Measurements from ENCODE around the gene FAM168A. TPM values are rescaled to one million over a fixed set of nuclear protein-coding genes. Genes with fewer than 3 reads are reported as not detected.

FAM168A gene
- total and polyA plus RNA-seq, 9 of the 15 experiments (the other 6 are each of a cell fraction or from before 2014, with no cell fraction given): 0.44 to 7.2 (median 2.9) TPM

- TF ChIP-seq L3MBTL2 (IDR thresholded peaks at IDR 0.05): no peak
- TF ChIP-seq ZHX1 (conservative IDR thresholded peaks at IDR 0.05; ENCODE audit: low read length): no peak
- TF ChIP-seq DDX20 (tag; IDR thresholded peaks at IDR 0.05; ENCODE audit: low read depth): no peak
- no peak for TF ChIP-seq HNRNPL (IDR thresholded peaks at IDR 0.05; ENCODE audit: low read depth, low read length)
- TF ChIP-seq ZNF551 (CRISPR knock-in tag; IDR thresholded peaks at IDR 0.05): no peak
- TF ChIP-seq GABPB2 (CRISPR knock-in tag; conservative IDR thresholded peaks at IDR 0.05): no peak
- no peak for TF ChIP-seq ZNF436 (CRISPR knock-in tag; IDR thresholded peaks at IDR 0.05)
- TF ChIP-seq, protein P1, sequence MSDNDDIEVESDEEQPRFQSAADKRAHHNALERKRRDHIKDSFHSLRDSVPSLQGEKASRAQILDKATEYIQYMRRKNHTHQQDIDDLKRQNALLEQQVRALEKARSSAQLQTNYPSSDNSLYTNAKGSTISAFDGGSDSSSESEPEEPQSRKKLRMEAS (CRISPR knock-in tag; IDR thresholded peaks at IDR 0.05): peak; percentile 70
- no peak for TF ChIP-seq RBBP5 (IDR thresholded peaks at IDR 0.05; ENCODE audit: borderline replicate concordance, insufficient read depth, low read length, poor library complexity, severe bottlenecking)
- no peak; a peak in 1 of 4 replicates for TF ChIP-seq ARNT (IDR thresholded peaks at IDR 0.05)
- no peak for TF ChIP-seq FOXJ2 (tag; IDR thresholded peaks at IDR 0.05)
- TF ChIP-seq SIRT6 (IDR thresholded peaks at IDR 0.05; ENCODE audit: low read depth, low read length): no peak
- peak; percentile 62 for TF ChIP-seq MIER1 (IDR thresholded peaks at IDR 0.05; ENCODE audit: low read depth)
- TF ChIP-seq ZNF780A (CRISPR knock-in tag; IDR thresholded peaks at IDR 0.05): no peak
- TF ChIP-seq POLR2AphosphoS5 (IDR thresholded peaks at IDR 0.05; ENCODE audit: control insufficient read depth, insufficient read depth, low read depth, low read length): peak; percentile 63
- no peak for TF ChIP-seq MAFF (IDR thresholded peaks at IDR 0.05; ENCODE audit: low read length)
- no peak for TF ChIP-seq MTA3 (IDR thresholded peaks at IDR 0.05; ENCODE audit: borderline replicate concordance)
- no peak for TF ChIP-seq GTF2A2 (tag; IDR thresholded peaks at IDR 0.05)
- TF ChIP-seq SP1 (CRISPR knock-in tag; IDR thresholded peaks at IDR 0.05): peak; percentile 57
- TF ChIP-seq HMG20A (CRISPR knock-in tag; conservative IDR thresholded peaks at IDR 0.05): no peak
- TF ChIP-seq SMARCC2 (IDR thresholded peaks at IDR 0.05; ENCODE audit: low read depth): peak; percentile 66; the same call in 1 of the 2 replicates
- TF ChIP-seq, protein P2, sequence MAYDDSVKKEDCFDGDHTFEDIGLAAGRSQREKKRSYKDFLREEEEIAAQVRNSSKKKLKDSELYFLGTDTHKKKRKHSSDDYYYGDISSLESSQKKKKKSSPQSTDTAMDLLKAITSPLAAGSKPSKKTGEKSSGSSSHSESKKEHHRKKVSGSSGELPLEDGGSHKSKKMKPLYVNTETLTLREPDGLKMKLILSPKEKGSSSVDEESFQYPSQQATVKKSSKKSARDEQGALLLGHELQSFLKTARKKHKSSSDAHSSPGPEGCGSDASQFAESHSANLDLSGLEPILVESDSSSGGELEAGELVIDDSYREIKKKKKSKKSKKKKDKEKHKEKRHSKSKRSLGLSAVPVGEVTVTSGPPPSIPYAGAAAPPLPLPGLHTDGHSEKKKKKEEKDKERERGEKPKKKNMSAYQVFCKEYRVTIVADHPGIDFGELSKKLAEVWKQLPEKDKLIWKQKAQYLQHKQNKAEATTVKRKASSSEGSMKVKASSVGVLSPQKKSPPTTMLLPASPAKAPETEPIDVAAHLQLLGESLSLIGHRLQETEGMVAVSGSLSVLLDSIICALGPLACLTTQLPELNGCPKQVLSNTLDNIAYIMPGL (CRISPR knock-in tag; IDR thresholded peaks at IDR 0.05): peak; percentile 20; the same call in 1 of the 2 replicates
- no peak for TF ChIP-seq TEAD2 (tag; IDR thresholded peaks at IDR 0.05)
- TF ChIP-seq KLF13 (tag; IDR thresholded peaks at IDR 0.05; ENCODE audit: borderline replicate concordance, low read depth): no peak
Observed at GRCh38 chr11:73376803-73377629, 220.9 kb downstream of the FAM168A start (continued).
